Transverse colon (tissue), 4 donors: ENCODE results near the gene SLC16A6.

Experiments
- CTCF ChIP-seq, 5 experiments: fragments of 200-600 bp in 3 of 5; fragments of 450-650 bp in 2 of 5; sonication (generic) in 3 of 5; IDR thresholded peaks; 1 replicate in 2 of 5; 2 replicates in 3 of 5; pipeline ENCODE4 v1.5.1; 2016 to 2017; ENCODE audit warnings: antibody characterized with exemption in 5 of 5, inconsistent platforms in 3 of 5, mild to moderate bottlenecking in 2 of 5, moderate library complexity in 1 of 5
- POLR2A ChIP-seq: fragments of 450-650 bp; IDR thresholded peaks from one replicate; pipeline ENCODE4 v1.6.1; 2016; ENCODE audit warnings: antibody characterized with exemption, mild to moderate bottlenecking, moderate library complexity
- POLR2AphosphoS5 ChIP-seq, 3 donors: sonication (generic); formaldehyde crosslinking; IDR thresholded peaks; one replicate each; pipeline ENCODE4 v1.6.1; 2016; ENCODE audit warnings: antibody characterized with exemption in 3 of 3

GRCh38 chr17:68297195-68297594, 6.3 kb upstream of the SLC16A6 start:
- no peak for TF ChIP-seq CTCF (IDR thresholded peaks at IDR 0.05)
- TF ChIP-seq POLR2AphosphoS5 (IDR thresholded peaks at IDR 0.05) = no peak
- no peak for TF ChIP-seq POLR2A
